Heart left ventricle (tissue), 16 donors: ENCODE data around the gene DAP. TPM values are rescaled to one million over a fixed set of nuclear protein-coding genes. Genes with fewer than 3 reads are reported as not detected.

Experiments
- ATAC-seq, 4 donors: fragments of 200-7000 bp; cut with Tn5 transposase; one replicate each; pipeline ENCODE4 v1.9.1; 2020 to 2022; ENCODE audit warnings: moderate library complexity in 4 of 4, mild to moderate bottlenecking in 3 of 4, moderate number of reproducible peaks in 1 of 4
- DNase-seq, 5 donors: peaks; one replicate each; pipeline ENCODE4 v3.0.0-alpha.2; 2020
- H3K27ac ChIP-seq, 12 donors: fragments of 200-600 bp; sonication (generic) in 4 of 12; one replicate each; pipeline versions ENCODE4 v1.5.0 to v1.8.0; 2016 to 2022; ENCODE audit warnings: mild to moderate bottlenecking in 2 of 12
- H3K27me3 ChIP-seq, 9 donors: fragments of 200-600 bp; sonication (generic) in 2 of 9; one replicate each; pipeline versions ENCODE4 v1.5.1 to v1.8.0; 2016 to 2022; ENCODE audit warnings: mild to moderate bottlenecking in 3 of 9
- H3K36me3 ChIP-seq, 9 donors: fragments of 200-600 bp; sonication (generic) in 2 of 9; one replicate each; pipeline versions ENCODE4 v1.5.0 to v1.8.0; 2018 to 2022; ENCODE audit warnings: mild to moderate bottlenecking in 2 of 9
- H3K4me1 ChIP-seq, 12 donors: fragments of 200-600 bp; sonication (generic) in 4 of 12; one replicate each; pipeline versions ENCODE4 v1.5.0 to v1.8.0; 2016 to 2022; ENCODE audit warnings: mild to moderate bottlenecking in 3 of 12
- H3K4me3 ChIP-seq, 12 donors: fragments of 200-600 bp; sonication (generic) in 4 of 12; one replicate each; pipeline versions ENCODE4 v1.5.0 to v1.8.0; 2017 to 2022; ENCODE audit warnings: mild to moderate bottlenecking in 9 of 12, moderate library complexity in 4 of 12
- H3K9me3 ChIP-seq, 12 donors: fragments of 200-600 bp; sonication (generic) in 4 of 12; one replicate each; pipeline versions ENCODE4 v1.5.0 to v1.8.0; 2016 to 2022; ENCODE audit warnings: mild to moderate bottlenecking in 1 of 12
- CTCF ChIP-seq, 12 donors: fragments of 200-600 bp; sonication (generic) in 4 of 12; IDR thresholded peaks; one replicate each; pipeline versions ENCODE4 v1.5.0 to v1.8.0; 2018 to 2022; ENCODE audit warnings: antibody characterized with exemption in 12 of 12, mild to moderate bottlenecking in 5 of 12
- POLR2A ChIP-seq, 2 donors: fragments of 450-650 bp; IDR thresholded peaks; one replicate each; pipeline ENCODE4 v1.6.1; 2017; ENCODE audit warnings: antibody characterized with exemption in 2 of 2, mild to moderate bottlenecking in 2 of 2, moderate library complexity in 2 of 2
- WGBS, 4 donors: extraction: QIAGEN DNeasy Blood & Tissue Kit in 2 of 4; methylation state at CpG; one replicate each; pipeline versions ENCODE4 v1.1.5 to v1.1.7; 2013 to 2018; 5-methylcytosine and 5-hydroxymethylcytosine counted together
- intact Hi-C, 10 donors: fragments of 100-400 bp; cut with DNase I; formaldehyde crosslinking; loops; one replicate each; pipeline versions ENCODE4 v1.11.1 to v1.14.2; 2022
- polyA plus RNA-seq, 2 donors: library from polyadenylated mRNA; stranded (reverse); fragments of 200-250 nt; gene quantifications; one replicate each; pipeline ENCODE4 v1.2.3, GENCODE V29; 2013
- total RNA-seq, 9 donors: library from RNA; depleted of rRNA in 2 of 9; stranded (reverse); fragments of >200 nt in 2 of 9; fragmentation: NEBNext Ultra II Directional in 3 of 9; extraction: Animal tissue kit (Norgen Biotek cat#: 25700) in 3 of 9; gene quantifications; one replicate each; pipeline versions ENCODE4 v1.1.0 to v1.2.4, GENCODE V29; 2016 to 2023
- donor health status: ischemic (EF 13 %, LVEDD 7.1; RV severe dilation, severe dysfunction).
- donor health status: healthy with polysubstance abuse.
- donor health status: DM: no; HTN: yes; CAD: no.
- donor health status: DM: no; HTN: no; CAD: no.
- donor health status: ischemic (EF 25% LVEDD 6.9; RV normal size, moderate dysfunction).
- donor health status: ischemic (EF 25% LVEDD 5.7; RV mildly dilated, moderate dysfunction).
- donor health status: healthy.
- donor health status: DM: yes; HTN: yes; CAD: no.
- donor health status: ischemic (EF 35%, LVEDD 5.7; RV mildly dilated, moderate dysfunction).
- donor health status: nonischemic (EF 11% LVEDD 7.7; RV severe dilation, severe dysfunction).
- donor health status: DM: yes; HTN: yes; CAD: no.
- donor health status: PGD.
- donor health status: ischemic (EF 29% LVEDD 5.4; RV normal size, mild dysfunction).
- donor health status: nonischemic (EF 23%, LVEDD 6.1; RV moderate dilation, normal function).

Gene DAP
- total and polyA plus RNA-seq, 11 donors: 13.8 to 61.6 (median 28.5) TPM

- no peak for TF ChIP-seq POLR2A (IDR thresholded peaks at IDR 0.05)
- no peak for TF ChIP-seq CTCF (IDR thresholded peaks at IDR 0.05)
- intact Hi-C loops: no loop called here
- H3K9me3 ChIP-seq: peaks cover 0 to 18% (median 0%) of the 10 kb centered on the region in 12 donors
Observed at GRCh38 chr5:10740384-10740783, 20.6 kb downstream of the DAP start.

DNA sequence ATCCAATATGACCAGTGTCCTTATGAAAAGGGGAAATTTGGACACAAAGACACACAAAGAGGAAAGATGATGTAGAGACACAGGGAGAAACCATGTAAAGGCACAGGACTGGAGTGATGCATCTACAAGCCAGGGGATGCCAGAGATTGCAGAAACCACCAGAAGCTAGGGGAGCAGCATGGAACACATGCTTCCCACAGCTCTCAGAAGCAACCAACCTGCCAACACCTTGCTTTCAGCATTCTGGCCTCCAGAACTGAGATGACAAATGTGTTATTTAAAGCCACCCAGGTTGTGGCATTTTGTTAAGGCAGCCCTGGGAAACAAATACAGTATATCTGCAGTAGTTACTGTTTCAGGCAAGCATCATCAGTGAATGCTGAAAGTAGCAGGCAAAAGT is 23.2 kb downstream of the DAP start:
- Histone ChIP-seq H3K4me1 (peaks cover 0 to 30% (median 4%) of the 10 kb centered on the region in 12 donors), H3K4me3 (no peak overlapping the region), H3K9me3 (peaks cover 0 to 18% (median 0%) of the 10 kb centered on the region in 12 donors), H3K36me3 (peaks cover 0 to 21% (median 4%) of the 10 kb centered on the region in 9 donors), H3K27me3 (no peaks in the 10 kb centered on the region), H3K27ac (no peak overlapping the region)
- DNase-seq (no peak), ATAC-seq (peak in 1 of 4 donors; percentile 28)
- intact Hi-C loops: no loop called here
- TF ChIP-seq POLR2A (IDR thresholded peaks at IDR 0.05) (no peak), CTCF (IDR thresholded peaks at IDR 0.05) (no peak)

More at GRCh38 chr5:10740384-10740783, 20.6 kb downstream of the DAP start:
- Histone ChIP-seq H3K27ac (no peak overlapping the region), H3K4me3 (no peak overlapping the region), H3K36me3 (peaks cover 0 to 44% (median 16%) of the 10 kb centered on the region in 9 donors), H3K4me1 (peaks cover 0 to 30% (median 7%) of the 10 kb centered on the region in 12 donors), H3K27me3 (no peaks in the 10 kb centered on the region)
- DNase-seq (no peak), ATAC-seq (no peak)
- 49 to 97% (median 86%) methylated on average over 2 of the region's 2 CpGs for WGBS, 4 donors

GRCh38 chr5:10736808-10737207 is 24.2 kb downstream of the DAP start:
- WGBS, 4 donors: 64 to 79% (median 75%) methylated on average over 4 to 5 of the region's 5 CpGs
- H3K9me3 ChIP-seq: peaks cover 0 to 18% (median 0%) of the 10 kb centered on the region in 12 donors
- intact Hi-C loops: no loop called here
- no peaks in the 10 kb centered on the region for H3K27me3 ChIP-seq
- peaks cover 0 to 13% (median 5%) of the 10 kb centered on the region in 9 donors for H3K36me3 ChIP-seq
- ATAC-seq: peak in 3 of 4 donors; percentile 38 to 45 (median 40)
- TF ChIP-seq POLR2A (IDR thresholded peaks at IDR 0.05): no peak
- no peak for TF ChIP-seq CTCF (IDR thresholded peaks at IDR 0.05)
- DNase-seq: no peak
- H3K27ac ChIP-seq: no peak overlapping the region
- H3K4me1 ChIP-seq: peaks cover 0 to 33% (median 4%) of the 10 kb centered on the region in 12 donors
- no peak overlapping the region for H3K4me3 ChIP-seq

DNA sequence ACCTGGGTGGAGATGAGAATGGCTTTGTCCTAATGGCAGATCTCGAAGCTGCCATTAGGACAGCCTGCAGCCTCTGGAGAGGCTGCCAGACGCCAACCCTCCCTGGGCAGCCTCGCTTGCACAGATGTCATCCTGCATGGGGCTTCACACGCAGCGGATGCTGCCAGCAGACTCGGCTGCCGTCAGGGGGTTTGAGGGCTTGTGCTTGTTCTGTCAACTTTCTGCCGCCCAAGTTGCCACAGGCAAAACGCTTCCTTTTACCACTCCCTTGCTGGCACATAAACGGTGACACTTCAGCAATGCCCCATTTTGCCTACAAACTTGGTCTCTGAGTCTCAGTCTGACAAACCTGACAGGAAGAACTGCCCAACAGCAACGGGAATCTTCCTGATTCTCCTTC is 24.7 kb downstream of the DAP start:
- ATAC-seq (peak in 1 of 4 donors; percentile 8), DNase-seq (no peak)
- Histone ChIP-seq H3K27ac (peak overlapping the region in 1 of 12 donors; percentile 12), H3K4me1 (peaks cover 0 to 37% (median 4%) of the 10 kb centered on the region in 12 donors), H3K4me3 (no peak overlapping the region), H3K36me3 (peaks cover 0 to 14% (median 3%) of the 10 kb centered on the region in 9 donors), H3K27me3 (no peaks in the 10 kb centered on the region), H3K9me3 (peaks cover 0 to 18% (median 0%) of the 10 kb centered on the region in 12 donors)
- intact Hi-C loops: no loop called here
- no peak for TF ChIP-seq POLR2A (IDR thresholded peaks at IDR 0.05)
- no peak for TF ChIP-seq CTCF (IDR thresholded peaks at IDR 0.05)
- WGBS, 4 donors: 81 to 96% (median 93%) methylated on average over 11 of the region's 11 CpGs
